HG03354 (cell line): ENCODE results near the gene APOLD1.
"Not testable (repeated sequence)": the region's sequence is repeated elsewhere in the genome, so short reads cannot be mapped to it uniquely, and the experiment has no call there.

Experiments used
- ATAC-seq: cut with Tn5 transposase; IDR thresholded peaks from one replicate; pipeline ENCODE4 v1.9.1; 2021; ENCODE audit warnings: mild to moderate bottlenecking; ENCODE audit not compliant: unreplicated experiment, poor library complexity, severe bottlenecking

Gene APOLD1

DNA sequence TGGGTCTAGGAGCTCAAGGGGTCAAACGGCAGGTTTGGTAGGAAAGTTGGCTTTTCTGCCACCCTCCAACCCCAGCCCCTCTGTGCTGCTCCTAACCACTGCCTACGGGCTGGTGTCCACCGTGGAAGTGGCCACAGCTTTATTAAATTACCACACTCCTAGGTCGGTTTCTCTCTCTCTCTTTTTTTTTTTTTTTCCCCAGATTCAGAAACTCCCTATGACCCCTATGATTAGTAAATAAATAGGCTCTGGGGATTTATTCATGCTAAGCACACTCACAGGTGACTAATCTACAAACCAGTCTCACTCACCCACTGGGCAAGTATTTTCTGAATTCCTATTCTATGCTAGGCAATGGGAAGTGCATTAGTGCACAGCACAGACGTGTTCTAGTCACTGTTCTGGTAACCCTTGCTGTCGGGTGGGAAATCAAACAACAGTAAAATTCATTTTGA, 19.0 kb downstream of the APOLD1 start:
- ATAC-seq = no peak

DNA sequence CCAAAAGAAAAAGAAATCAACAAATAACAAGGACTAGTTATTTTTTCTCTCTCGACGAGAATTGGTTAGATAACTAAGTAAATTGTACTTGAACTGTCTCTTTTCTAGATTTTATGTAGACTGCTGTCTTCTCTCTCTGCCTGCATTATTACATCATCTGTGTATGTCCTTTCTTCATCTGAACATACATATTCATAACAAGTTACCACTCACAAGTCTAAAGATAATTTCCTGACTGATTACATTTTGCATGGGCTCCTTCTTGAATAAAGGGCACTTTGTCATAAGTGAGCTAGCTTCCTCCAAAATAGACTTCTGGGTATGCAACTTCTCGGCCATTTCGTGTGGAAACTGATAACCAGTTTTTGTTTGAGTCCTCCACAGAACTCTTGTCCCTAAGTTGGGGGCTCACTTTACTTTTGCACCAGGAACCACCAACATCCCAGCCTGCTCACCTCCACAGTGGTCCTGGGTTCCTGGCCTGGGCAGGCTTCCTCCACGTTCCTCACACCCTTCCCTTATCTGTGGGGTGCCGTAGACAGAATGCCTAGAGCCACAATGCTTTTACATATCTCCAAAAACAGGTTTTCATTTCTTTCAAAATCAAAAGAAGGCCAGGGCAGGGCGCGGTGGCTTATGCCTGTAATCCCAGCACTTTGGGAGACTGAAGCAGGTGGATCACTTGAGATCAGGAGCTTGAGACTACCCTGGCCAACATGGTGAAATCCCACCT, 21.5 kb downstream of the APOLD1 start:
- no peak for ATAC-seq

DNA sequence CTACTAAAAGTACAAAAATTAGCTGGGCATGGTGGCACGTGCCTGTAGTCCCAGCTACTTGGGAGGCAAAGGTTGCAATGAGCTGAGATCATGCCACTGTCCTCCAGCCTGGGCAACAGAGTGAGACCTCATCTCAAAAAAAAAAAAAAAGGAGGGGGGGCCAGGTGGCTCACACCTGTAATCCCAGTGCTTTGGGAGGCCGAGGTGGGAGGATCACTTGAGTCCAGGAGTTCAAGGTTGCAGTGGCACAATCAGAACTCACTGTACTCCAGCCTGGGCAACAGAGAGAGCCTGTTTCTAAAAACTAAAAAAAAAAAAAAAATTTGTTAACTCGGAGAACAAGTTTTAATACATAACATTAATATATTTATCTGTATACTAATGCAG, 22.1 kb downstream of the APOLD1 start:
- not testable (repeated sequence) for ATAC-seq

DNA sequence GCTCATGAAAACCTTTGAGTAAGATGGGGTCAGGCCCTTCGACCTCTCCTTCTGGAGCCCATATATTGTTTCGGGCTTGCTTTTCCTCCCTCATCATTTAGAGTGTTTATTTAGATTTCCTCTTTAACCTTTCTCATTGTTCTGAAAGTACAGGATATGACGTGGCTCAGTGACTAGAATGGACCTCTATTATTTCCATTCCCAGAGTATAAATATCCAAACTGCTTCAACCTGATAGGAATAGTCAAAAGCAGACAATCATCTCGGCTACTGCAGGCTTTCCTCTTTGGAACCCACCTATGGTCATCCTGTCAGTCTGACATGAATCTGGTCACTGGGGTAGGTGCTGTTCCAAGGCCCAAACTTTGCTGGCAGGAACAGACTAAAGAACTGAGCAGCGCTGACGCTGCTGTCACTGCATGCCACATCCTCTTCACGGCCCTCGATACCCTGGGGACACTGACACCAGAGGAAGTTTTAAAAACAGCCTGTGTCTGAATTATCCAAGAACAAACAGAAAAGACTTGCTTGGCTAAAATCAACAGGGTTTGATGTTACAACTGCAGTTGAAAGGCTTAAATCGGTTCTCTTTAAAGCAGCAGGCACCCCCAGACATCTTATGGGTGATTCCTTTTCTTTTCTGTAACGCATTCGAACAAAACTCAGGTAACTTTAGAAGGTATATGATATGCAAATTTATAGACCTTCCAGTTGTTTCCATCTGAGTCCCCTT, 22.7 kb downstream of the APOLD1 start:
- peak; percentile 73 for ATAC-seq

DNA sequence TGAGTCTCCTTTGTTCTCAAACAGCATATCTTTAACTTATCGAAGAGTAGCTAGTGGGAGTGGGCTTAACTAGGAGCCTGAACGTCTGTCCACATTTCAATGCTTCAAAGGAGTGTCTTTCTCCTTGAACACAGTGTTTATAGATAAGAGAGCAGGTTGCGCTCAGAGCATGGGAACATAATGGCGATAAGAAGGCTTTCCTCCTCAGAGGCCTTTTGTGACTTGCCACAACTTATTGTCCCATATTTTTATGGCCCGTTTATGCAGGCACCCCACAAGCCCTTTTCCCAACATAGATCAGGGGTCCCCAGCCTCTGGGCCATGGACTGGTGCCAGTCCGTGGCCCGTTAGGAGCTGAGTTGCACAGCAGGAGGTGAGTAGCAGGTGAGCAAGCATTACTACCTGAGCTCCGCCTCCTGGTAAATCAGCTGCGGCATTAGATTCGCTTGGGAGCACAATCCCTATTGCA, 25.1 kb downstream of the APOLD1 start:
- no peak for ATAC-seq

DNA sequence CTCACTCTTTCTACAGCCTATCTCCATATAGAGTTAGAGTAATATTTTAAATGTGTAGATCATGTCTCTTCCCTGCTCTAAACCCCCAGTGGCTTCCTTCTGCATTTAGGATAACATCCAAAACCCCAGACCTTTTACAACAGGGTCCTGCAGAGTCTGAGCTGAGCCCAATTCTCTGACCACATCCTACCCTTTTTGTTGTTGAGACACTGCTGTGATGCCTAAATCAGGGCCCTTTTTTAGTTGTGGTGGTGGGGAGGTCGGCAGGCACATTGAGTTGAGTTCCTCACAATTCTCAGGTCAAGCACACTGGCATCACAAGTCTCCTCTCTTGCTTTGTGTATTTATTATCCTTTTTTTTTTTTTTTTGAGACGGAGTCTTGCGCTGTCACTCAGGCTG, 25.9 kb downstream of the APOLD1 start:
- no peak for ATAC-seq

DNA sequence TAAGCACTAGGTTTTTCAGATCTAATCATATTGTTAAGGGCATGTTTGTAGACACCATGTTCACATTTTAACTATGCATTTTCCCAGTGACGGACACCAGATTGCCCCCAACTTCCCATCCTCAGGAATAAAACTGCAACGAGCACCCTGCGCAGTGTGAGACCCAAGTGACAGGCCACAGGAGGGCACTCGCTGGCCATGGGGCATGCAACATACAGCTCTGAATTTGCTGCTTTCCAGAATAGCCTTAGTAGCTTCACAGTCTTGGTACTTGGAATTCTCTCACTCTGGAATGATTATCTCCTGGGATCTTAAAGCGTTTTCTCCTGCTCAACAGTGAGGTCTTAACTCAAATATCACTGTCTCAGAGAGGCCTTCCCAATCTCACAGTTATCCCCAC, 26.7 kb downstream of the APOLD1 start:
- no peak for ATAC-seq

DNA sequence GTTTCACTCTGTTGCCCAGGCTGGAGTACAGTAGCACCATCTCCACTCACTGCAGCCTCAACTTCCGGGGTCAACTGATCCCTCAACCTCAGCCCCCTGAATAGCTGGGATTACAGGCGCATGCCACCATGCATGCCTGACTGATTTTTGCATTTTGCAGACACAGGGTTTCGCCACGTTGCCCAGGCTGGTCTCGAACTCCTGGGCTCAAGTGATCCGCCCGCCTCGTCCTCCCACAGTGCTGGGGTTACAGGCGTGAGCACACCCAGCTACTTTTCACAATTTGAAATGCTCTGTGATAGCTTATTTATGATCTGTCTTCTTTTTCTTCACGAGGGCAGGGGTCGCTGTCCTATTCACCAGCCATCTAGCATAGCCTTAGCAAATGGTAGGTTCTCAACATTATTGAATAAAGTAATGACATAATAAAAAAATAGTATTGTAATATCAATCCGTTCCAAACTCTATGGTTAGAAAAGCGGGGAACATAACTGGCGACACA, 27.2 kb downstream of the APOLD1 start:
- ATAC-seq = no peak

DNA sequence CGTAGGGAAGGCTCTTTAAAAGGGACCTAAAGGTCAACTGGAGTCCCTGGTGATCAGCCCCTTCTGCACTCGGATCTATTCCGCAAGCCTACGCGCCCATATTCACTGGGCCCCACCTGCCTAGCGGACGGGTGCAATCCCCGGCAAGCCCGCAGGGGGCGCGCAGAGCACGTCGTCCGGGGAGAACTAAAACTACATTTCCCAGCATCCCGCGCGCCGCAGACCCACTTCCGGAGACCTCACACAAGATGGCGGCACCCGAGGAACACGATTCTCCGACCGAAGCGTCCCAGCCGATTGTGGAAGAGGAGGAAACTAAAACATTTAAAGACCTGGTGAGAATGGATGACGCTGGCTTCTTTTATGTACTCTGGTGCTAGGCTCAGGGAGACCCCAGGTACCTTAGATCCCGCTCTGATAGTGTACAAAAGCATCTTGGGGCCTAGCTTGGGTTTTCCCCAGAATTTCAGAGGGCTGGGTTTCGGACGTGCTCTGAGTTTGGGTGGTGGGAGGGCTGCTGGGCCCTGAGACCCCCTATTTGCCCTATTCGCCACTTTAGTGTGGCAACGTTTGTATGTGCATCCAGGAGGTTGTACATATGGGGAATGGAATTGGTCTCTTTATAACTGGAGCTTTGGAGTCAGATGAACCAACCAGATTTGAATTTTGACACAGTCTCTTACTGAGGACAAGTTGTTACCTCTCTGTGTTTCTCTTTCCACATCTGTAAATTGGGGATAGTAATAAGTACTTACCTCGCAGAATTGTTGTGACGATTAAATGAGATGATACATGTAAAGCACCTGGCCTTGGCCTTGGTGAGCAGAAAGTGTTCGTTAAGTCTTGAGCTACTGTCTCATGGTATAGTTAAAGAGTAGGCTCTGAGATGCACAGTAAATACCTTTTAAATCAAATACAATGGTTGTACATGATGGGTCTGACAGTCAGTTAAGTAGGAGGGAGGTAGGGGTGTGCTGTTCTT, 28.0 kb downstream of the APOLD1 start, which contains the start of gene DDX47:
Gene DDX47, plus strand, starts transcription at position 227 of the 982 bp plus-strand sequence. Its CDS starts 22 bp downstream, at position 249.
- ATAC-seq = peak; percentile 86

DNA sequence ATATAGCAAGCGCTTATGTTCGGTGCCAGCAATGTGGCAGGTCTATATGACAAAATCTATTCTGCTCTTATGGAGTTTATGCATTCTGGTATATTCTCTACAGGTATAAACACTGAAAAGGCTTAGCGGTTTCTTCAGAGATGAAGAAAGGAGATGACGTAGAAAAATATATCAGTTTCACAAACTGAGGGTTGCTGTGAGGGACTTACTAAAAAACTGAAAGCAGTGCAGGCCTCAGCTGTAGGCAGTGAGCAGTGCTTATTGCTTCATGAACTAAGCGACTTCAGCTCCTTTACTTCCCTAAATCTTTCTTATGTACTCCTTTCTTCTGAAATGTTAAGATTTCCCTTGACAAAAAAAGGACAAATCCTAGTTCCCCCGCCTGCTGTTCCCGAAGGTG, 32.2 kb downstream of the APOLD1 start:
- no peak for ATAC-seq

DNA sequence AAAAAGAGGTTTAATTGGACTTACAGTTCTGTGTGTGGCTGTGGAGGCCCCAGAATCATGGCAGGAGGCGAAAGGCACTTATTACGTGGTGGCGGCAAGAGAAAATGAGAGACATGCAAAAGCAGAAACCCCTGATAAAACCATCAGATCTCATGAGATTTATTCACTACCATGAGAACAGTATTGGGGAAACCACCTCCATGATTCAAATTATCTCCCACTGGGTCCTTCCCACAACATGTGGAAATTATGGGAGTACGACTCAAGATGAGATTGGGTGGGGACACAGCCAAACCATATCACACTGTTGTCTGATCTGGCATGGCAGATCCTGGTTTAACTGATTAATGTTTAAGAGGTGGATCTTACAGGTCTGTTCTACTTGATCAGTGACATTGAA, 33.2 kb downstream of the APOLD1 start:
- ATAC-seq = no peak

DNA sequence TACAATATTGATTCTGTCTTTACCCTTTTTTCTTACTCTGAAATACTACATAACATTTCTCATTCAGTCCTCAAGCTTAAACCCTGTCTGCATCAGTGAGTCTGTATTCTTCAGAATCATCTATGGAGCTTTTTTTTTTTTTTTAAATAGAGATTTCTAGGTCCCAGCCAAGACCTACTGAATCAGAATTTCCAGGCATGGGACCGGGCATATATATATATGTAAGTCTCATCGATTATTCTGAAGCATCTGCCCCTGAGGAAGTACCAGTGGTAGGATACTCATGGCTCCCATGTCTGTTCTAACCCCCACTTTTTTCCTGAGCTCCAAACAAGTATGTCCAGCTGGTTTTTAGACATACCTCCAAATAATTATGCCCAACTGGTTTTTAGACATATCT, 33.8 kb downstream of the APOLD1 start:
- no peak for ATAC-seq

DNA sequence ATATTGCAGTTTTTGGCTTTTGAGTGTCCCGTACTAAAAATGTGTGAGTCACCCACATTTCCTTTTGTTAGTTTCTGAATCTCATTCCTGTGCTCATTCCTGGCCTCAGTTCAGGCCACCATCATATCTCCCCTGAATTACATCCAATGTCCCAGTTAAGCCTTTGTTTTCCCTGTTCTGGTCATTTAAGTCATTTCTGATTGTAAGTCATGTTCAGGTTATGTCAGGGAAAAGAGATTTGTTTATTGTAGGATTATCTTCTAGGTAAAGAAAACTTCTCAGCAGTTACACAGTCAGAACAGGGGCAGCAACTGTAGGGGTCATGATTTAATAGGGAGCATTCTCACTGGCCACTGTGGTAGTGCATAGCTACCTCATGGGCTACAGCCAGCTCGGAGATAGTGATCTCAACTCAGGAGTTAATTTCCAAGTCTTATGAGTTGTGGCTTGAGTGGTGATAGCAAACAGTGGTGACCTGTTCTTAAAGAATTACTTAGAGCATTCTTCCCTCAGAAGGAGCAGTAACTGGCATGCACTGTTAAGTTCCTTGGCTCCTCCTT, 34.4 kb downstream of the APOLD1 start:
- ATAC-seq = no peak

DNA sequence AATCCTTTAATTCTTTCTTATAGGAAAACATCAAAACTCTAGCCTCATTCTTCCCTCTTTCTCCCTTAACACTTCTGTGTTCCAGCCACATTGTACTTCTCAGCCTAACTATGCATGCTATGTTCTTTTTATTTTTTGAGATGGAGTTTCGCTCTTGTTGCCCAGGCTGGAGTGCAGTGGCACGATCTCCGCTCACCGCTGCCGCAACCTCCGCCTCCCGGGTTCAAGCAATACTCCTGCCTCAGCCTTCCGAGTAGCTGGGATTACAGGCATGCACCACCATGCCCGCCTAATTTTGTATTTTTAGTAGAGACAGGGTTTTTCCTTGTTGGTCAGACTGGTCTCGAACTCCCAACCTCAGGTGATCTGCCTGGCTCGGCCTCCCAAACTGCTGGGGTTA, 34.9 kb downstream of the APOLD1 start:
- not testable (repeated sequence) for ATAC-seq

DNA sequence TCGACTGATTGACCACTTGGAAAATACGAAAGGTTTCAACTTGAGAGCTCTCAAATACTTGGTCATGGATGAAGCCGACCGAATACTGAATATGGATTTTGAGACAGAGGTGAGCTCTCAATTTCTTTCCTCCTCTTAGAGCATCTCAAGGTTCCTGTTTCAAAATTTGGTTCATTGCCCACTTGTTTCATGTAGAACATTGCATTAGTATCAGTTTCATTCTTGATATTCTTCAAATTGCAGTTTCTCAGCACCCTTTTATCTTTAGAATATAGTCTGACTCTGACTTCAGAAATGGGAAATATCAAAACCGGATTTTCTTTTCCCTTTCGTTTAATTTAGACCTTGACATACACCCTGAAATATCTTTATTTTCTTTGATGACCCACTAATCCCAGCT, 36.5 kb downstream of the APOLD1 start:
- no peak for ATAC-seq

DNA sequence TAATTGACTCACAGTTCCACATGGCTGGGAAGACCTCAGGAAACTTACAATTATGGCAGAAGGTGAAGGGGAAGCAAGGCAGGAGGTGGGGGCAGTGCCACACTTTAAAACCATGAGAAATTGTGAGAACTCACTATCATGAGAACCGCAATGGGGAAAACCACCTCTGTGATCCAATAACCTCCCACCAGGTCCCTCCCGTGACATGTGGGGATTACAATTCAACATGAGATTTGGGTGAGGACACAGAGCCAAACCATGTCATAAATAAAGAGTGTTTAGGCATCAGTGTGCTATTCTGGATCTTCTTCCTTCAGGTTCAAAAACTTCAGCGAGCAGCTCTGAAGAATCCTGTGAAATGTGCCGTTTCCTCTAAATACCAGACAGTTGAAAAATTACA, 37.4 kb downstream of the APOLD1 start:
- ATAC-seq = no peak

DNA sequence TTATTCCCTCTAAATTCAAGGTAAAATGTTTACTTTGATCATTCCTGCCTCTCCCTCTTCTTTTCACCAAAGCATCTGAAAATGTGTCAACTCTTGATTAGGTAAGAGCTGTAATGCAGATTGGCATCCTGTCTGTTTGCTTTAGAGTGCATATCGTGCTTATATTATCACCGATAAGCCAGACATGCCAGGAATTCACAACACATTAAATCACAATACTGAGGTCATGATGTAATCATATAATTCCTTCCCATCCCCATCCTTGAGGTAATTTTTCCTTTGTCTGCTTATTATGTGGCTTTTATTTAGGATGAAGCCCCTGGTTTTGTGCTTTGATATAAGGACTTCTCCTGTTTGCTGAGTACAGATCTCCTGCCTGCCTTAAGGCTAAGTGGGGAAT, 37.8 kb downstream of the APOLD1 start:
- no peak for ATAC-seq

DNA sequence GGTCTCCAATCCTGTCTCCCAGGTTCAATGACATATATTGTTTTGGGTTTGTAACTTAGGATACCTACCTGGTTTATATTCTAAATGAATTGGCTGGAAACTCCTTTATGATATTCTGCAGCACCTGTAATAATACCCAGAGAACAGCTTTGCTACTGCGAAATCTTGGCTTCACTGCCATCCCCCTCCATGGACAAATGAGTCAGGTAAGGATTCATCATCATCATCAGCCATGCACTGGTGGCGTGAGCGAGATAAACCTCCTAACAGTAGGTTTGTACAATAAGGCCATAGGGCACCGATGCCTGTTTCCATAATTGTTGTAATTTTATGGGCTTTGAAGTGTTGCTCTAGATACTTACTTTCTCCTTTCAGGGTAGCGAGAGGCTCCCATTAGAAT, 38.4 kb downstream of the APOLD1 start:
- no peak for ATAC-seq

DNA sequence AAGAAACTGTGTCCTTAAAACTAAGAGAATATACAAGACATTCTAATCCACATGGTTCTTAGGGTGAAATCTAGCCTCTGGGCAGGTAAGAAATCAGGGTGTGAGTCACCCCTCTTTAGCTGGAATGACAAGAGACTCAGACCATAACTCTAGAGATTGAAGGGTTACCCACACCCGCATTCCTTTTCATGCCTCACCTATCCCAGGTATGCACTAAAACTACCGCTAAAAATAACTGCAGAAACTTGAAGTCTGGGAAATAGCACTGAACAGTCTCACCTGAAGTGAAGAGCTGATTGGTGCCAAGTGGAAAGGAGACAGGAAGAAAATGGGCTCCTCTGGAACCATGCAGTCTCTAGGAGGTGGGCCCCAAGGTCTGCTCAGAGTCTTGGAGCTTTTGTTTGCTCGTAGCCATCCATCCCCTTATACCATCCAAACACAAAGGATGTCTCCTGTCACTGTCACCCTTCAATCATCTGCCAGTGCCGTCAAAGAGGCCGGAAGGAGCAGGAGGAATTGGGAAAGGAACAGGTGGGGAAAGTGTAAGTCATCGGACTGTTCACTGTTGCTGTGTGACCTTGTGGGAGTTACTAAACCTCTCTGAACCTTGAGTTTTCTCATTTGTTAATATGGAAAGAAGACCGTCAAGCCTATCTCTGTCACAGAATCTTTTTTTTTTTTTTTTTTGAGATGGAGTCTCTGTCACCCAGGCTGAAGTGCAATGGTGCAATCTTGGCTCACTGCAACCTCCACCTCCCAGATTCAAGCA, 50.1 kb downstream of the APOLD1 start:
- ATAC-seq = no peak
